DND-41 (cell line): Measurements from ENCODE around the gene CDKN1B.

Experiments used
- ATAC-seq: fragments of 200-7000 bp; cut with Tn5 transposase; 3 replicates; pipeline ENCODE4 v1.9.1; 2021; ENCODE audit warnings: low read depth; ENCODE audit not compliant: insufficient read depth
- DNase-seq: peaks from one replicate; pipeline ENCODE4 v3.0.0-alpha.2; 2020
- H2AFZ ChIP-seq: 2 replicates; pipeline ENCODE4 v1.6.0; 2012; ENCODE audit warnings: low read depth, low read length
- H3K27ac ChIP-seq: 2 replicates; pipeline ENCODE4 v1.5.1; 2012; ENCODE audit warnings: low read length, inconsistent platforms
- H3K27me3 ChIP-seq: fragments of 200-600 bp; sonication (generic); 2 replicates; pipeline ENCODE4 v1.6.0; 2012; ENCODE audit warnings: low read length, mild to moderate bottlenecking, inconsistent platforms; ENCODE audit not compliant: insufficient read depth, poor library complexity
- H3K36me3 ChIP-seq: 2 replicates; pipeline ENCODE4 v1.5.1; 2012; ENCODE audit warnings: low read length, inconsistent platforms; ENCODE audit not compliant: insufficient read depth
- H3K4me1 ChIP-seq: 2 replicates; pipeline ENCODE4 v1.5.1; 2012; ENCODE audit warnings: mild to moderate bottlenecking, low read length; ENCODE audit not compliant: insufficient read depth
- H3K4me2 ChIP-seq: 2 replicates; pipeline ENCODE4 v1.6.0; 2012; ENCODE audit warnings: mild to moderate bottlenecking, moderate library complexity, low read length, inconsistent platforms; ENCODE audit not compliant: insufficient read depth
- H3K4me3 ChIP-seq, 2 experiments: fragments of 200-600 bp in 1 of 2; shearing (Covaris generic) in 1 of 2; 2 replicates each; pipeline ENCODE4 v1.5.1; 2012 to 2016; ENCODE audit warnings: inconsistent platforms in 2 of 2, low read length in 2 of 2, mild to moderate bottlenecking in 2 of 2, low read depth in 1 of 2, moderate library complexity in 1 of 2
- H3K79me2 ChIP-seq: 2 replicates; pipeline ENCODE4 v1.6.0; 2012; ENCODE audit warnings: low read length, inconsistent platforms; ENCODE audit not compliant: insufficient read depth
- H3K9ac ChIP-seq: 2 replicates; pipeline ENCODE4 v1.6.0; 2012; ENCODE audit warnings: low read depth, mild to moderate bottlenecking, inconsistent platforms, low read length, moderate library complexity
- H3K9me3 ChIP-seq: 2 replicates; pipeline ENCODE4 v1.5.1; 2012; ENCODE audit warnings: low read length, moderate library complexity, mild to moderate bottlenecking, inconsistent platforms; ENCODE audit not compliant: insufficient read depth, severe bottlenecking
- H4K20me1 ChIP-seq: 2 replicates; pipeline ENCODE4 v1.6.0; 2012; ENCODE audit warnings: low read length; ENCODE audit not compliant: insufficient read depth
- EZH2 ChIP-seq: IDR thresholded peaks from 3 replicates; pipeline ENCODE4 v1.6.1; 2012; ENCODE audit warnings: borderline replicate concordance, low read depth, mild to moderate bottlenecking, moderate library complexity, low read length, inconsistent platforms; ENCODE audit not compliant: severe bottlenecking
- TF ChIP-seq, protein P1 (sequence below): IDR thresholded peaks from 2 replicates; pipeline ENCODE4 v1.5.1; 2012; ENCODE audit warnings: borderline replicate concordance, low read length, moderate library complexity, mild to moderate bottlenecking; ENCODE audit not compliant: poor library complexity, severe bottlenecking; ENCODE audit errors: extremely low read depth

CDKN1B gene

DNA sequence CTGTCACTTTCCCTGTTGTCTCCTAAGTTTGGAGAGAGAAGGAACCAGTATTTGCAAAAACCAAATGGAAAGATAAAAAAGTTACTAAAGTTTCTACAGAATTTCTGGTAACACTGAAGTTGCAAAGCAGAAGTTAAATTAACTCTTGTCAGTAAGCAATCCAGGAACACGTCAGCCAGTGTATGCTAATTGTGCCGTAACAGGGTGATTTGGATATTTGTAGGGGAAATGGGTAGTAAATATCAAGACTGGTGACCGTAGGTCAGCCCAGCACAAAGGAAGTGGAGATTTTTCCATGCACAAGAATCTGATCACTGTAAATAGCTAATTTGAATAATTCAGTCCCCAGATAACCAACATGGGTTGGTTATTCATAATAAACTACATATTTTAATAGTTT is 2.3 kb downstream of the CDKN1B start:
- Histone ChIP-seq H3K9me3 (no peaks in the 10 kb centered on the region), H3K36me3 (peaks cover 46% of the 10 kb centered on the region), H3K79me2 (peaks cover 86% of the 10 kb centered on the region), H2AFZ (no peak overlapping the region), H3K4me1 (peaks cover 59% of the 10 kb centered on the region), H3K4me2 (peak overlapping the region; percentile 84), H3K4me3 (peak overlapping the region; percentile 82 to 85), H3K27me3 (no peaks in the 10 kb centered on the region), H4K20me1 (peaks cover 28% of the 10 kb centered on the region), H3K9ac (peak overlapping the region; percentile 100), H3K27ac (peak overlapping the region; percentile 87)
- no peak for DNase-seq
- TF ChIP-seq, protein P1, sequence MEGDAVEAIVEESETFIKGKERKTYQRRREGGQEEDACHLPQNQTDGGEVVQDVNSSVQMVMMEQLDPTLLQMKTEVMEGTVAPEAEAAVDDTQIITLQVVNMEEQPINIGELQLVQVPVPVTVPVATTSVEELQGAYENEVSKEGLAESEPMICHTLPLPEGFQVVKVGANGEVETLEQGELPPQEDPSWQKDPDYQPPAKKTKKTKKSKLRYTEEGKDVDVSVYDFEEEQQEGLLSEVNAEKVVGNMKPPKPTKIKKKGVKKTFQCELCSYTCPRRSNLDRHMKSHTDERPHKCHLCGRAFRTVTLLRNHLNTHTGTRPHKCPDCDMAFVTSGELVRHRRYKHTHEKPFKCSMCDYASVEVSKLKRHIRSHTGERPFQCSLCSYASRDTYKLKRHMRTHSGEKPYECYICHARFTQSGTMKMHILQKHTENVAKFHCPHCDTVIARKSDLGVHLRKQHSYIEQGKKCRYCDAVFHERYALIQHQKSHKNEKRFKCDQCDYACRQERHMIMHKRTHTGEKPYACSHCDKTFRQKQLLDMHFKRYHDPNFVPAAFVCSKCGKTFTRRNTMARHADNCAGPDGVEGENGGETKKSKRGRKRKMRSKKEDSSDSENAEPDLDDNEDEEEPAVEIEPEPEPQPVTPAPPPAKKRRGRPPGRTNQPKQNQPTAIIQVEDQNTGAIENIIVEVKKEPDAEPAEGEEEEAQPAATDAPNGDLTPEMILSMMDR: no peak
- TF ChIP-seq EZH2: no peak
- no peak for ATAC-seq

DNA sequence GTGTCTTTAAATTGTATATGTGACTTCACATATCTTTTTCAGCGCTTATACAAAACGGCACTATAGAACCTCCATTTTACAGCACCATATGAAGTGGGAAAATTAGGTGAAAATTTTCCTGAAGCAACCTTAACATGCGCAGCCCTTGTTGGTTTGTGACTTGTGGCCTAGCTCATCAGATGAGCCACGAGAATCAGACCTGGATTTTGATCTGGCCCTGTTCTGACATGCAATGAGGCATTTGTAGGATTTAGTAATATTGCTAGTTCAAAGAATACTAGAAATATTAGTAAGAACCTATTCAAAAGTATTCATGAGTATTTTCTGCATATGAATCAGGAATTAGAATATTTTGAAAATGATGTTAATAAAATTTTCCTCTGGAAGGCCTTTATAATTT is 2.9 kb downstream of the CDKN1B start:
- Histone ChIP-seq H3K27me3 (no peaks in the 10 kb centered on the region), H3K4me2 (peak overlapping the region; percentile 84), H3K4me3 (peak overlapping the region; percentile 82 to 85; a peak in 3 of 4 replicates), H3K4me1 (peaks cover 54% of the 10 kb centered on the region), H3K27ac (peak overlapping the region; percentile 87), H3K79me2 (peaks cover 89% of the 10 kb centered on the region), H2AFZ (no peak overlapping the region), H3K9ac (peak overlapping the region; percentile 100), H3K9me3 (no peaks in the 10 kb centered on the region), H3K36me3 (peaks cover 46% of the 10 kb centered on the region), H4K20me1 (peaks cover 28% of the 10 kb centered on the region)
- no peak for TF ChIP-seq EZH2
- TF ChIP-seq, protein P1: no peak
- DNase-seq: no peak
- no peak for ATAC-seq

DNA sequence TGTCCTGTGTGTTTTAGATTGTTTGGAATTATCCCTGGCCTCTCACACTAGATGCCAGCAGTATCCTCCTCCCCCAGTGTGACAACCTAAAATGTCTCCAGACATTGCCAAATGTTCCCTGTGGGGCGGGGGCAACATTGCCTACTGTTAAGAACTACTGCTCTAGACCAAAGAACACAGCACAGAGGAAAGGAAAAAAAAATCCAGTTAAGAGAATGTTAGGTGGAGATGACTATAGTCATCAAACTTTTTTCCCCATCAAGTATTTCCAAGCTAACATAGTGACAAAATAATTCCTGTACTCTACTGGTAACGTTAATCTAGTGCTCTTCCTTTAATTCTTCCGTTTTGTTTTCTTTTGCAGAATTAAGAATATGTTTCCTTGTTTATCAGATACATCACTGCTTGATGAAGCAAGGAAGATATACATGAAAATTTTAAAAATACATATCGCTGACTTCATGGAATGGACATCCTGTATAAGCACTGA is 3.5 kb downstream of the CDKN1B start:
- peak overlapping the region; percentile 84 for H3K4me2 ChIP-seq
- H3K36me3 ChIP-seq: peaks cover 46% of the 10 kb centered on the region
- peak overlapping the region; percentile 100 for H3K27ac ChIP-seq

More for the DNA sequence above, 3.5 kb downstream of the CDKN1B start:
- Histone ChIP-seq H3K4me3 (peak overlapping the region in 1 of 2 experiments; percentile 82; a peak in 2 of 4 replicates), H4K20me1 (peaks cover 28% of the 10 kb centered on the region), H3K4me1 (peaks cover 47% of the 10 kb centered on the region), H3K79me2 (peaks cover 89% of the 10 kb centered on the region), H2AFZ (no peak overlapping the region), H3K9me3 (no peaks in the 10 kb centered on the region), H3K27me3 (no peaks in the 10 kb centered on the region), H3K9ac (peak overlapping the region; percentile 100)
- no peak for ATAC-seq
- peak; percentile 44 for DNase-seq
- TF ChIP-seq, protein P1: no peak
- TF ChIP-seq EZH2: no peak
